ENCODE measurements around the gene SYMPK.
"Not testable (repeated sequence)": the region's sequence is repeated elsewhere in the genome, so short reads cannot be mapped to it uniquely, and the experiment has no call there.

The SYMPK gene

DNA sequence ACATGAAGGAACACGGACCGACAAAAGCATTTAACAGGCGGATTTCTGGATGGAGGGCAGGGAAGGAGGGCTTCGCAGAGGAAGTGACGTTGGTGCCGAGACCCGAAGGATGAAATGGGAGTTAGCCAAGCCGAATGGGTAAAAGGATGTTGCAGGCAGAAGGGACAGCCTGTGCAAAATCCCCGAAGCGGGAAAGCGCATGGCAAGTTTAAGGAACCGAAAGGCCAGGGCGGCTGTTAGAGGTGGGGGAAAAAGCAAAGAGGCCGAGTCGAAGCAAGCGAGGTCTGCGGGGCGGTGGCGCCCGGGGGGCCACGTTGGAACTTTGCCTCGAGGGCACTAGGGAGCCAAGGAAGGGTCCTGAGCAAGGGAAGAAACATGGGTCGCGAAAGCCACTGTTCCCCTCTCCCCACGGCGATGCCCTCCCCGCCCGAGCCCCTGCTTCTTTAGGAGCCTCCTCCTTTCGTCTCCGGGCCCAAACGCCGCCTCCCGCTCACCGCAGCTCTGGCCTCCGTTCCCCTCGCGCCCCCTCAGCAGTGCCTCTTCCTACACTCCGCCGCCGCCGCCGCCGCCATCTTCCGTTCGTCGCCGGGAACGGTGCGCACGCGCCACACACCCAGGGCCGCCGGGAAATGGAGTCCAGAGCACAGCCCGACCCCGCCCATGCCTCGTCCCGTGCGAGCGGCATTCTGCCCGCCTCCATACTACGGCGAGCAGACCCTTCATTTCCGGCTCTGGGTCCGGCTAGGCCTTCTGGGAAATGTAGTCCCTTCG, at the start of gene SYMPK:
SYMPK (minus strand) TSS at position 584 of the 771 bp plus-strand sequence. CDS start 8,652 bp downstream, outside the sequence.
- DNase-seq, result peak; percentile 99

DNA sequence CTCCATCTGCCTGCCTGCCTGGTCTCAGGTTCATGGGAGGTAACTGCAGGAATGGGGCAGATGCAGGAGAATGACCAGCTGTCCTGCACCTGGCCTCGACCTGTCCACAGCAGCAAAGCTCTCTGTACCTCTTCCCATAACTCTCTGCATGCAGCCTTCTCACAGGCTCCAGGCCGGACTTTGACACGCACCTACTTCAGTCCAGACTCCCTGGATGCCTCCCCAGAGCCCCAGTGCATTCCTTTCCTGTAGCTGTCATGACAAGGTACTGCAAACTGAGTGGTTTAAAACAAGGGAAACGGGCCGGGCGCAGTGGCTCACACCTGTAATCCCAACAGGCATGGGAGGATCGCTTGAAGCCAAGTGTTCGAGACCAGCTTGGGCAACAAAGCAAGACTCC, 48.3 kb upstream of the SYMPK start:
- DNase-seq, result no peak

DNA sequence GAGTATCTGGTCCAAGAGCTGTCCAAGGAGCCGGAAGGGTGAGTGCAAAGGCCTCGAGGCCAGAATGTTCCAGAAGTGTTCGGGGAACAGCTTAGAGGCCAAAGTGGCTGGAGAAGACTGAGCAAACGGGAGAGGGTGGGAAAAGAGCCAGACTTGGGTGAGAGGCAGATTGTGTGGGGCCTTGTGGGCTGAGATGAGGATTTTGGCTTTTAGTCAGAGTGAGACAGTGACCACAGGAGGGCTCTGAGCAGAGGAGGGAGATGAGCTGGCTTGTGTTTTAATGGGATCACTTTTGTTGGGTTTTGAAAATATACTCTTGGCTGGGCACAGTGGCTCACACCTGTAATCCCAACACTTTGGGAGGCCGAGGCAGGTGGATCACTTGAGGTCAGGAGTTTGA, 46.0 kb upstream of the SYMPK start:
- DNase-seq, result no peak

DNA sequence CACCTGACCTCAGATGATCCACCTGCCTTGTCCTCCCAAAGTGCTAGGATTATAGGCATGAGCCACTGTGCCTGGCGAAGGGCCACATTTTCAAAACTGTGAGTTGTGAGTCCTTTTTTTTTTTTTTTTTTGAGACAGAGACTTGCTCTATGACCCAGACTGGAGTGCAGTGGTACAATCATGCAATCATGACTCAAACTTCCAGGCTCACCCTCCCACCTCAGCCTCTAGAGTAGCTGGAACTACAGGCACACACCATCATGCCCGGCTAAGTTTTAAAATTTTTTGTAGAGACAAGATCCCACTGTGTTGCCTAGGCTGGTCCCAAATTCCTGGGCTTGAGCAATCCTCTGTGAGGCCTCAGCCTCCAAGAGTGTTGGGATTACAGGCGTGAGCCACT, 43.3 kb upstream of the SYMPK start:
- no peak for DNase-seq

DNA sequence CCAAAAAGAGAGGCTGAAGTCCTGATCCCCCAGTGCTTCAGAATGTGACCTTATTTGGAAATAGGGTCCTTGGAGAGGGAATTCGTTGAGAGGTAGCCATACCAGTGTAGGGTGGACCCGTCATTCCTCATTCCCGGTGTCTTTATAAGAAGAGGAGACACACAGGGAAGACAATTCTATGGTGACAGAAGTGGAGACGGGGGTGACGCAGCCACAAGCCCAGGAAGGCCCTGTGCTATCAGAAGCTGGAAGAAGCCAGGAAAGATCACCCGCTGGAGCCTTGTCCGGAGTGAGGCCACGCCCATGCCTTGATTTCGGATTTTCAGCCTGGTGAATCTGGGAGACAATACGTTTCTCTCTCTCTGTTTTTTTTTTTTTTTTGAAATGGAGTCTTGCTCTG, 42.1 kb upstream of the SYMPK start:
- no peak for DNase-seq

- DNase-seq, result peak; percentile 99
Measured at GRCh38 chr19:45902651-45903625, 40.0 kb upstream of the SYMPK start.

GRCh38 chr19:45901912-45902650, 39.1 kb upstream of the SYMPK start, which contains the start of gene MYPOP:
Gene MYPOP, minus strand, starts transcription at chr19:45902613. Its CDS starts 840 bp downstream, at chr19:45901773.
- DNase-seq, result no peak

- DNase-seq, result peak; percentile 61
Measured at GRCh38 chr19:45901432-45901911, 38.5 kb upstream of the SYMPK start.

- no peak for DNase-seq
Measured at GRCh38 chr19:45900738-45901431, 37.9 kb upstream of the SYMPK start.

GRCh38 chr19:45899919-45900589, 37.1 kb upstream of the SYMPK start:
- DNase-seq, result no peak

DNA sequence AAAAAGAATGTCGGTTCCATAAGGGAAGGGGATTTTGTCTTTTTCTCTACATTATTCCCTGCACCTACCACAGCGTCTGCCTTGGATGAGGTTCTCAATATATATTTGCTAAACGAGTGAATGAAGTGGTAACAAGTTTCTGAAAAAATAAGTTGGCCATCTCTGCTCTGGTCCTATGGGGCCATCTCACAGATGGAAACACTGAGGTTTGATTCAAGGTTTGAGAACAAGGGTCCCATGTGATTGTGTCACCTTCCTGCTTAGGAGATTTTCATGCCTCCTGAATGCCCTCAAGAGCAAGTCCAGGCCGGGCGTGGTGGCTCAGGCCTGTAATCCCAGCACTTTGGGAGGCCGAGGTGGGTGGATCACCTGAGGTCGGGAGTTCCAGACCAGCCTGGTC, 36.3 kb upstream of the SYMPK start:
- no peak for DNase-seq

DNA sequence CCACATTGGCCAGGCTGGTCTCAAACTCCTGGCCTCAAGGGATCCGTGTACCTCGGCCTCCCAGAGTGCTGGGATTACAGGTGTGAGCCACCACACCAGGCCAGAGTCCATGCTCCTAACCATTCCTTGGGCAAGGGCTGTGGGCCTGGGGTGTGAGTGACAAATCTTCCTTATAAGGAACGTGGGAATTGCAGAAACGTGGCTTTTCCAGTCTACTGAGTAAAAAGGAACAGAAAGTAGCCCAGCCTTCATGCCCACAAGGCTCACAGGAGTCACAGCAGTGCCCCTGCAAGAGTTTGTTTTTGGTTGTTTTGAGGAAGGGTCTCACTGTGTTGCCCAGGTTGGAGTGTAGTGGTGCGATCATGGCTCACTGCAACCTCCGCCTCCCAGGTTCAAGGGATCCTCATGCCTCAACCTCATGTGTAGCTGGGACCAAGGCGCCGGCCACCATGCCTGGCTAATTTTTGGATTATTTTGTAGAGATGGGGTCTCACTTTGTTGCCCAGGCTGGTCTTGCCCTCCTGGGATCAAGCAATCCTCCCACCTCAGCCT, 34.4 kb upstream of the SYMPK start:
- DNase-seq, result no peak

DNA sequence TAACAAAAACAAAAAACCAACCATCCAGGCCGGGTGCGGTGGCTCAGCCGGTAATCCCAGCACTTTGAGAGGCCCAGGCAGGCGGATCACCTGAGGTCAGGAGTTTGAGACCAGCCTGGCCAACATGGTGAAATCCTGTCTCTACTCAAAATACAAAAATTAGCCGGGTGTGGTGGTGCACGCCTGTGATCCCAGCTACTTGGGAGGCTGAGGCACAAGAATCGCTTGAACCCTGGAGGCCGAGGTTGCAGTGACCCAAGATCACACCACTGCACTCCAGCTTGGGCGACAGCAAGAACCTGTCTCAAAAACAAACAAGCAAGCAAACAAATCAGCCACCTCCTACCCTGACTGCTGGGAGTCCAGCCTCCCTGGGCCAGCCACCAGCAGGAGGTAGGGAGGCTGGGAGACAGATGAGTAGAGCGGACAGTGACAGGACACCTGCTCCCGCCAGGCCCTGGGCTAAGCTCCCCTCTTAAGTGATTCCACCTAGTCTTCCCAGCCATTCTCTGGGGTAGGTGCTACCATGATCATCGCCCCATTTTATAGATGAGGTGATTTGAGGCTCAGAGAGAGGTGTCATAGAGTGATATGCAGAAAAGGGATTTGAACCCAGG, 33.1 kb upstream of the SYMPK start:
- DNase-seq, result not testable (repeated sequence)

DNA sequence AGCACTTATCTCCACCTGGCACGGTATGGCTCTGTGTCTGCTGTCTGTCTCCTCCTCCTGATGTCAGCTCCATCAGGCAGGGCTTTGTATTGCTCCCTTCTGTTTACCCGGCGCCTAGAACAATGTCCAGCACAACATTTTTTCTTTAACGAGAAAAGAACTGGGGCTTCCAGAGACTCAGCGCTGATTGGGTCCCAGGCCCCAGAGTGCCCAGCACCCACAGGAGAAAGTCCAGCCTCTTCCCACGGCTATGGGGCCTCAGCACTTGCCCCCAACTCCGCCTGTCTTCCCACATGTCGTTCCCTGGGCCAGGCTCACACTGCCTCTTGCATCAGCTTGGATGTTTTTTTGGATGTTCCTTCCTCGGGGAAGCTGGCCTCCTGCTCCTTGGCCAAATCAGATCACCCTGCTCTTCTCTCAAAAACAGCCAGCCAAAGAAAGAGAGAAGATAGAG, 32.6 kb upstream of the SYMPK start:
- no peak for DNase-seq

DNA sequence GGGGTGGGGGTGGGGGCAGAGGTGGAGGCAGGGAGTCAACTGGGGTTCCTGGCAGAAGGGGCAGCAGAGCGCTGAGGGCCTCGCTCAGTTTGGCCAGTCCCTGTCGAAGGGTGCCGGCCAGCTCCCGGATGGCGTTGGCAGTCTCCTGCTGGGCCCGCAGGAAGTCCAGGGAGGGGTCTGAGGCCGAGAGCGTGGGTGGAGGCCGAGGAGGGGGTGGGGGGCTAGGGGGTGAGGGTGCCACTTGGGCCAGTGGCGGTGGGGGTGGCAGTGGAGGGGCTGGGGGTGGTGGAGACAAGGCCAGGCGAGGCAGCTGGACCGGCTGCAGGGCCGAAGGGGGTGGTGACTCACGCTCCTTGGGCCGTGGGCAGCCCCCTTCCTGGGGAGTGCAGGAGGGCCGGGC, 27.9 kb upstream of the SYMPK start:
- DNase-seq, result no peak

GRCh38 chr19:45889210-45889885, 26.4 kb upstream of the SYMPK start:
- DNase-seq, result no peak

DNA sequence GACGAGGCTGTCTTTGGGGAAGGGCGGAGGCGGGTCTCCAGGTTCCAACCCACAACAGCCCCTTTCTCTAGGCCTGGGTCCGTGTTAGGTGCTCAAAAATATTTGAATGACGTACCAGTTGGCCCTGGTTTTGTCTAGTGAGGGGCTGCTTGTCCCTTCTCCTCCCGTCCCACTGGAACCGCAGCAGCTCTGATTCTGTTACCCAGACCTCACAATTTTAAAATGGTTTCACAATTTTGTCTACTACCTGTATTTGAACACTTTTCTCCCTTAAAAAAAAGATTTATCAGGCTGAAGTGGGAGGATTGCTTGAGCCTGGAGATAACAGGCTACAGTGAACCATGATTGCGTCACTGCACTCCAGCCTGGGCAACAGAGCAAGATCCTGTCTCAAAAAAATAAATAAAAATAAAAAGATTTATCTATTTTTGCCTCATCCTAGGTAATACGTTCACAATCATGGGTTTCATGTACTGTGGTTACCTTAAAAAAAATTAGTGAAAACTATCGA, 24.3 kb upstream of the SYMPK start:
- no peak for DNase-seq

- DNase-seq, result peak; percentile 91
Measured at GRCh38 chr19:45886427-45887199, 23.7 kb upstream of the SYMPK start.

Measured in stimulated activated CD8-positive, alpha-beta memory T cell treated with anti-CD3 and anti-CD28 coated beads, Interleukin-4, amount 100 ng/mL, for 48 hours (primary cell).